Right lobe of liver (tissue), 6 donors: Measurements from ENCODE around the gene MFN2. TPM values are rescaled to one million over a fixed set of nuclear protein-coding genes. Genes with fewer than 3 reads are reported as not detected.
A peak's percentile ranks its signal among the peaks of the same experiment; 100 is the strongest.
"Not testable (repeated sequence)": the region's sequence is repeated elsewhere in the genome, so short reads cannot be mapped to it uniquely, and the experiment has no call there.

Source experiments
- ATAC-seq, 4 donors: fragments of 200-7000 bp; cut with Tn5 transposase; one replicate each; pipeline ENCODE4 v1.9.1; 2020; ENCODE audit warnings: mild to moderate bottlenecking in 4 of 4, moderate library complexity in 4 of 4
- DNase-seq, 3 donors: peaks; one replicate each; pipeline ENCODE4 v3.0.0-alpha.2; 2020
- H3K27ac ChIP-seq, 3 donors: fragments of 200-600 bp; one replicate each; pipeline ENCODE4 v1.8.0; 2022
- H3K27me3 ChIP-seq, 2 donors: fragments of 200-600 bp; one replicate each; pipeline ENCODE4 v1.8.0; 2022
- H3K36me3 ChIP-seq, 4 donors: fragments of 200-600 bp; sonication (generic) in 1 of 4; one replicate each; pipeline versions ENCODE4 v1.5.1 to v1.8.0; 2017 to 2022; ENCODE audit warnings: control low read depth in 1 of 4
- H3K4me1 ChIP-seq, 4 donors: fragments of 200-600 bp; sonication (generic) in 1 of 4; one replicate each; pipeline versions ENCODE4 v1.5.1 to v1.8.0; 2017 to 2022; ENCODE audit warnings: control low read depth in 1 of 4
- H3K4me3 ChIP-seq, 3 donors: fragments of 200-600 bp; one replicate each; pipeline ENCODE4 v1.8.0; 2022
- H3K9me3 ChIP-seq, 4 donors: fragments of 200-600 bp; sonication (generic) in 1 of 4; one replicate each; pipeline versions ENCODE4 v1.5.1 to v1.8.0; 2017 to 2022; ENCODE audit warnings: control low read depth in 1 of 4
- CTCF ChIP-seq, 4 donors: fragments of 200-600 bp in 3 of 4; fragments of 450-650 bp in 1 of 4; IDR thresholded peaks; one replicate each; pipeline versions ENCODE4 v1.5.1 to v1.8.0; 2016 to 2022; ENCODE audit warnings: antibody characterized with exemption in 4 of 4, mild to moderate bottlenecking in 2 of 4
- POLR2A ChIP-seq: fragments of 450-650 bp; IDR thresholded peaks from one replicate; pipeline ENCODE4 v1.6.1; 2017; ENCODE audit warnings: antibody characterized with exemption, mild to moderate bottlenecking
- WGBS: methylation state at CpG from one replicate; pipeline ENCODE4 v1.1.6; 2018; ENCODE audit warnings: low coverage, low lambda C conversion rate; ENCODE audit not compliant: insufficient coverage; ENCODE audit errors: missing lambda C conversion rate; 5-methylcytosine and 5-hydroxymethylcytosine counted together
- intact Hi-C, 2 donors: fragments of 100-400 bp; cut with DNase I; formaldehyde crosslinking; loops; one replicate each; pipeline versions ENCODE4 v1.11.2 to v1.14.1; 2022
- total RNA-seq, 6 experiments: library from RNA; depleted of rRNA in 2 of 6; stranded (reverse); fragments of >200 nt in 2 of 6; fragmentation: NEBNext Ultra II Directional in 3 of 6; extraction: Animal tissue kit (Norgen Biotek cat#: 25700) in 3 of 6; gene quantifications; one replicate each; pipeline versions ENCODE4 v1.1.0 to v1.2.4, GENCODE V29; 2016 to 2023
- donor health status: DM: no; HTN: yes; CAD: no.
- donor health status: DM: no; HTN: no; CAD: no.
- donor health status: DM: no; HTN: no; CAD: no.
- donor health status: DM: no; HTN: yes; CAD: no.
- donor health status: DM: no; HTN: yes; CAD: no.

Gene MFN2
- total RNA-seq, 6 experiments from 2014 or later, result 46.2 to 64.0 (median 61.7) TPM

DNA sequence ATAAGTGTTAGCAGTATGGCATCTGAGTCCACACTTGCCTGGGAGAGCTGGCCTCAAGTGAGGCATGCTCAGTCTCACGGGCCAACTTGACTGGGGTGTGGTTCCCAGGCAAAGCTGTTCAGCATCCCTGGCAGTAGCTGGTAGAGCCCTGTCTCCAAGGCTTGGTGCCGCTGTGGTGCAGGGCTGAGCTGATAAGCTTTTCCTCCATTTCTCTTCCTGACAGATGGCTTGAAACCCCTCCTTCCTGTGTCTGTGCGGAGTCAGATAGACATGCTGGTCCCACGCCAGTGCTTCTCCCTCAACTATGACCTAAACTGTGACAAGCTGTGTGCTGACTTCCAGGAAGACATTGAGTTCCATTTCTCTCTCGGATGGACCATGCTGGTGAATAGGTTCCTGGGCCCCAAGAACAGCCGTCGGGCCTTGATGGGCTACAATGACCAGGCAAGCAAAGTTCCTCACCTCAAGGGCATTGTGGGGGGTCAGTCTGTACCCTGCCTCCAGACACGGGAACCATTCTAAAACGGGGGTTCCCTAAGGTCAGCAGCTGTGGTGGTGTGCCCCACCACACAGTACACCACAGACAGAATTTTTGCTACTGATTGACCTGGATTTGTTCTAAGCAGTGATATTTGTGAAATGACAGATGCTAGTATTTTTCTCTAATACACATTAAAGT lies 25.4 kb downstream of the MFN2 start:
- Histone ChIP-seq H3K9me3 (no peaks in the 10 kb centered on the region), H3K36me3 (peaks cover 10 to 85% (median 50%) of the 10 kb centered on the region in 4 donors), H3K27ac (peak overlapping the region in 1 of 3 donors; percentile 33), H3K27me3 (no peaks in the 10 kb centered on the region), H3K4me3 (no peak overlapping the region), H3K4me1 (no peaks in the 10 kb centered on the region)
- WGBS, result 48% methylated on average over 2 of the region's 9 CpGs
- intact Hi-C loops, result no loop called here
- no peak for TF ChIP-seq CTCF (IDR thresholded peaks at IDR 0.05)
- TF ChIP-seq POLR2A, result no peak
- DNase-seq (no peak), ATAC-seq (peak; percentile 58 to 71 (median 66))

- TF ChIP-seq CTCF (IDR thresholded peaks at IDR 0.05) (no peak), POLR2A (no peak)
- Histone ChIP-seq H3K27me3 (no peaks in the 10 kb centered on the region), H3K27ac (peak overlapping the region in 1 of 3 donors; percentile 33), H3K4me3 (no peak overlapping the region), H3K36me3 (peaks cover 6 to 85% (median 49%) of the 10 kb centered on the region in 4 donors), H3K4me1 (no peaks in the 10 kb centered on the region), H3K9me3 (no peaks in the 10 kb centered on the region)
- intact Hi-C loops, result no loop called here
- WGBS, result 76% methylated on average over 11 of the region's 17 CpGs
- no peak for DNase-seq
- ATAC-seq, result no peak
Observed at GRCh38 chr1:12006167-12006921, 26.1 kb downstream of the MFN2 start.

DNA sequence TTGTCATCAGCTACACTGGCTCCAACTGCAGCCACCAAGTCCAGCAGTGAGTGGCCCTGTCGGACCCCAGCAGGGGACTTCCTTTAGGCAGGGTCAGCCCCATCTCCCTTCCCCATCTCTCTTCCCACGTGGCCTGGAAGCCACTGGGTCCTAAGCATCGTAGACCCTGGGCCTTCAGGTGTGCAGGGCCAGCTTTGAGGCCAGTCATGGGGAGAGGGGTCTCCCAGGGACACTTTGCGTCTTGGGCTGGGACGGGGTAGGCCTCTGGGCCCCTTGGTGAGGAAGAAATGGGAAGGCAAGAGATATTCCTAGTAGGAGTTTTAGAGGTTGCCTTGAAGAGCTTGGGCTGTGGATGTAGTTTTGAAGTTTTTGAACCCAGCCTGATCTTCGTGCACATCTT lies 27.0 kb downstream of the MFN2 start:
- no peaks in the 10 kb centered on the region for H3K4me1 ChIP-seq
- intact Hi-C loops, result no loop called here
- DNase-seq (no peak), ATAC-seq (no peak)
- H3K36me3 ChIP-seq, result peaks cover 6 to 83% (median 47%) of the 10 kb centered on the region in 4 donors
- H3K4me3 ChIP-seq, result no peak overlapping the region
- TF ChIP-seq CTCF (IDR thresholded peaks at IDR 0.05), result no peak
- TF ChIP-seq POLR2A, result no peak
- H3K27me3 ChIP-seq, result no peaks in the 10 kb centered on the region
- WGBS, result 85% methylated on average over 3 of the region's 6 CpGs
- H3K9me3 ChIP-seq, result no peaks in the 10 kb centered on the region
- no peak overlapping the region for H3K27ac ChIP-seq

GRCh38 chr1:12008355-12008754 lies 28.1 kb downstream of the MFN2 start:
- intact Hi-C loops, H3K27ac ChIP-seq, H3K4me3 ChIP-seq, ATAC-seq, H3K4me1 ChIP-seq, H3K27me3 ChIP-seq, H3K9me3 ChIP-seq, DNase-seq: not testable (repeated sequence)
- WGBS, result 96% methylated on average over 8 of the region's 33 CpGs
- peaks cover 6 to 81% (median 41%) of the 10 kb centered on the region in 4 donors for H3K36me3 ChIP-seq

DNA sequence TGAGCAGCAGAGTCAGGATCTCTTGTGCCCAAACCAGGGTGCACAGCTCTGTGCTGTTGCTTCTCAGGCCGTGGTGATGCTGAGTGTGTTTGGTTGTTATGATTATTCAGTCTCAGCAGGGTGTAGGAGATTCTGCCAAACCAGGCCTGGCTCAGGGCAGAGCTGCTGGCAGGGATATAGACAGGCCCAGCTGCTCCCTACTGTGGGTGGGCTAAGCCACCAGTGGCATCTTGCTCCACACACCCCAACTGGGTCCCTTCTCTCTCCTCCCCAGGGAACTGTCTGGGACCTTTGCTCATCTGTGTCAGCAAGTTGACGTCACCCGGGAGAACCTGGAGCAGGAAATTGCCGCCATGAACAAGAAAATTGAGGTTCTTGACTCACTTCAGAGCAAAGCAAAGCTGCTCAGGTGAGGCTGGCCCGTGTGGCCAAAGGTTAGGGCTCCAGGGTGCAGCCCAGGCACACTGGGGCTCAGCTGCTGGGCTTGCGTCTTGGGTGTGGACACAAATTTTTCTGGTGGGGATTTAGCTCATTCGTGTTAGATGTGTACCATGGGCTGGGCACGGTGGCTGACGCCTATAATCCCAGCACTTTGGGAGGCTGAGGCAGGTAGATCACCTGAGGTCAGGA lies 29.2 kb downstream of the MFN2 start:
- TF ChIP-seq CTCF (IDR thresholded peaks at IDR 0.05), result no peak
- TF ChIP-seq POLR2A, result no peak
- ATAC-seq, result no peak
- Histone ChIP-seq H3K27ac (no peak overlapping the region), H3K4me1 (no peaks in the 10 kb centered on the region), H3K36me3 (peaks cover under 1 to 75% (median 34%) of the 10 kb centered on the region in 4 donors), H3K4me3 (no peak overlapping the region), H3K9me3 (no peaks in the 10 kb centered on the region), H3K27me3 (no peaks in the 10 kb centered on the region)
- DNase-seq, result no peak
- no CpG with 5 or more reads among the region's 9 CpGs for WGBS
- intact Hi-C loops, result no loop called here
